ENCODE measurements around the gene SERPINE3.

- TF ChIP-seq EZH2 (IDR thresholded peaks at IDR 0.05), result no peak
- no peak for TF ChIP-seq CTCF (IDR thresholded peaks at IDR 0.05)
- no peak for TF ChIP-seq EZH2phosphoT487 (IDR thresholded peaks at IDR 0.05)
Observed at GRCh38 chr13:51341791-51342190, 2.3 kb downstream of the SERPINE3 start.
